Measurements from ENCODE around the gene PHF23. TPM values are rescaled to one million over a fixed set of nuclear protein-coding genes. Genes with fewer than 3 reads are reported as not detected.
A peak's percentile ranks its signal among the peaks of the same experiment; 100 is the strongest.

PHF23 gene
- total and polyA plus RNA-seq, 2 of the 4 experiments (the other 2 are of a cell fraction), result 44.8 to 58.5 TPM

GRCh38 chr17:7248796-7249195 is 9.5 kb upstream of the PHF23 start:
- no peaks in the 10 kb centered on the region for H3K27me3 ChIP-seq (ENCODE audit: control insufficient read depth, insufficient read depth, low read length)
- 0 out of 2 replicates have a peak overlapping the region, but pooled peaks have one; percentile 18 for H2AK5ac ChIP-seq (ENCODE audit: low read depth, low read length)
- no peak overlapping the region for H2BK20ac ChIP-seq (ENCODE audit: low read depth, low read length)
- WGBS, 2 experiments (ENCODE audit: extremely low coverage in 2 of 2, insufficient read length in 1 of 2), result no CpG with 5 or more reads among the region's 4 CpGs
- dilution Hi-C loops (cut with HindIII; ENCODE audit: low sequenced_read_pairs, unreplicated experiment), result no loop called here
- DNase-seq (no peak), ATAC-seq (ENCODE audit: low read depth) (no peak)
- H3K9me1 ChIP-seq (ENCODE audit: insufficient read depth, low read length), result peaks cover 10% of the 10 kb centered on the region
- TF ChIP-seq CTCF (conservative IDR thresholded peaks at IDR 0.05; ENCODE audit: low read depth, low read length), result no peak
- TF ChIP-seq RFX5 (IDR thresholded peaks at IDR 0.05; ENCODE audit: low read depth, low read length), result no peak
- TF ChIP-seq CHD1 (IDR thresholded peaks at IDR 0.05; ENCODE audit: low read depth, low read length), result no peak
- TF ChIP-seq MAFK (IDR thresholded peaks at IDR 0.05; ENCODE audit: low read depth, low read length), result no peak
- no peak for TF ChIP-seq SMC3 (IDR thresholded peaks at IDR 0.05; ENCODE audit: low read depth, low read length)
- TF ChIP-seq RCOR1 (IDR thresholded peaks at IDR 0.05; ENCODE audit: insufficient replicate concordance, low read length), result no peak
- no peak for TF ChIP-seq CEBPB (IDR thresholded peaks at IDR 0.05; ENCODE audit: low read depth, low read length)
- TF ChIP-seq FOS (IDR thresholded peaks at IDR 0.05; ENCODE audit: low read depth, low read length), result no peak
- TF ChIP-seq USF2 (IDR thresholded peaks at IDR 0.05; ENCODE audit: low read depth, low read length), result no peak
- no peak for TF ChIP-seq RAD21 (IDR thresholded peaks at IDR 0.05; ENCODE audit: low read length)
- no peak for TF ChIP-seq POLR2A (IDR thresholded peaks at IDR 0.05; ENCODE audit: low read depth, low read length)
- no peak for TF ChIP-seq NFE2L2 (IDR thresholded peaks at IDR 0.05; ENCODE audit: low read depth, low read length)
- no peak for TF ChIP-seq MXI1 (IDR thresholded peaks at IDR 0.05; ENCODE audit: borderline replicate concordance, low read depth, low read length)
- TF ChIP-seq BHLHE40 (IDR thresholded peaks at IDR 0.05; ENCODE audit: low read depth, low read length), result no peak
- no peak for TF ChIP-seq MAZ (IDR thresholded peaks at IDR 0.05; ENCODE audit: borderline replicate concordance, low read depth, low read length)
- TF ChIP-seq, protein P1, sequence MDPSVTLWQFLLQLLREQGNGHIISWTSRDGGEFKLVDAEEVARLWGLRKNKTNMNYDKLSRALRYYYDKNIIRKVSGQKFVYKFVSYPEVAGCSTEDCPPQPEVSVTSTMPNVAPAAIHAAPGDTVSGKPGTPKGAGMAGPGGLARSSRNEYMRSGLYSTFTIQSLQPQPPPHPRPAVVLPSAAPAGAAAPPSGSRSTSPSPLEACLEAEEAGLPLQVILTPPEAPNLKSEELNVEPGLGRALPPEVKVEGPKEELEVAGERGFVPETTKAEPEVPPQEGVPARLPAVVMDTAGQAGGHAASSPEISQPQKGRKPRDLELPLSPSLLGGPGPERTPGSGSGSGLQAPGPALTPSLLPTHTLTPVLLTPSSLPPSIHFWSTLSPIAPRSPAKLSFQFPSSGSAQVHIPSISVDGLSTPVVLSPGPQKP (IDR thresholded peaks at IDR 0.05; ENCODE audit: borderline replicate concordance, low read depth, low read length), result no peak
- in situ Hi-C loops (cut with MboI; ENCODE audit: low sequenced_read_pairs), result loop anchor here (25.0 kb wide), 1 partner anchor 914 kb away; the partner anchor contains the start of genes PER1 and VAMP2
- H2BK5ac ChIP-seq (ENCODE audit: low read depth, low read length, poor library complexity, severe bottlenecking), result no peak overlapping the region
- no peak overlapping the region for H4K5ac ChIP-seq (ENCODE audit: low read depth, low read length)
- H2AFZ ChIP-seq (replicated peaks; ENCODE audit: low read length, poor library complexity), result no peak overlapping the region
- H3K9ac ChIP-seq (ENCODE audit: low read depth, low read length), result no peak overlapping the region
- H3K4me2 ChIP-seq (ENCODE audit: low read depth, low read length), result no peak overlapping the region
- H3K27ac ChIP-seq (ENCODE audit: insufficient read depth, low read length), result no peak overlapping the region
- H3K4me1 ChIP-seq (ENCODE audit: control insufficient read depth, insufficient read depth, low read length), result peaks cover 8% of the 10 kb centered on the region
- no peak overlapping the region for H4K91ac ChIP-seq (ENCODE audit: insufficient read depth, low read depth, low read length)
- H3K36me3 ChIP-seq (ENCODE audit: control insufficient read depth, insufficient read depth, low read length), result peaks cover 17% of the 10 kb centered on the region
- no peak overlapping the region for H2AK9ac ChIP-seq (replicated peaks; ENCODE audit: low read depth, low read length, poor library complexity)
- peaks cover 5 to 46% of the 10 kb centered on the region in 2 experiments; a peak in 3 of 4 replicates for H3K79me1 ChIP-seq (ENCODE audit: low read depth in 1 of 2, low read length in 2 of 2)
- H4K20me1 ChIP-seq (ENCODE audit: insufficient read depth, low read length), result peaks cover 9% of the 10 kb centered on the region; the same call in 1 of the 2 replicates
- H3K56ac ChIP-seq (ENCODE audit: extremely low read depth, insufficient read depth, low read length), result no peak overlapping the region
- POLR2A ChIA-PET (ENCODE audit: unreplicated experiment), result interaction anchor here (0.6 kb wide), 2 partner anchors 10 to 19 kb away, joined by 3 to 6 read pairs; no protein-coding TSS in a partner anchor
- no peak overlapping the region for H4K8ac ChIP-seq (ENCODE audit: low read depth in 2 of 2, low read length in 2 of 2)
- intact Hi-C loops (cut with micrococcal nuclease), result no loop called here
- H3K14ac ChIP-seq (replicated peaks; ENCODE audit: low read depth, low read length), result no peak overlapping the region
- no peak overlapping the region for H3K4me3 ChIP-seq (ENCODE audit: insufficient read depth, low read depth, low read length)
- CTCF ChIA-PET, result no interaction called here
- peak overlapping the region; percentile 68 for H3K23ac ChIP-seq (ENCODE audit: low read depth, low read length)
- H3K9me3 ChIP-seq (ENCODE audit: control insufficient read depth, insufficient read depth, low read length), result no peaks in the 10 kb centered on the region
- H3K4ac ChIP-seq (ENCODE audit: low read depth, low read length), result no peak overlapping the region
- no peak overlapping the region for H3K18ac ChIP-seq (ENCODE audit: low read depth, low read length)
- no TSS peak for BruUV-seq (replicated peaks)
- no peak overlapping the region for H2BK120ac ChIP-seq (ENCODE audit: low read depth, low read length)
- H2BK15ac ChIP-seq (ENCODE audit: low read depth, low read length), result no peak overlapping the region

All from IMR-90 (cell line).